Left lobe of liver (tissue), 2 donors: ENCODE data around the gene SLC25A21. TPM values are rescaled to one million over a fixed set of nuclear protein-coding genes. Genes with fewer than 3 reads are reported as not detected.

Experiments
- ATAC-seq: fragments of 200-7000 bp; cut with Tn5 transposase; one replicate; pipeline ENCODE4 v1.9.1; 2020; ENCODE audit warnings: mild to moderate bottlenecking, moderate library complexity
- DNase-seq: peaks from one replicate; pipeline ENCODE4 v3.0.0-alpha.2; 2020; ENCODE audit warnings: low spot score
- total RNA-seq: library from RNA; stranded (reverse); gene quantifications from one replicate; pipeline ENCODE4 v1.2.1, GENCODE V29; 2021
- donor health status: DM: no; HTN: no; CAD: no; lungs with moderate emphysema.
- donor health status: DM: no; HTN: yes; CAD: no.

The SLC25A21 gene
- total RNA-seq, 1 donor from 2014 or later = 0.25 TPM

DNA sequence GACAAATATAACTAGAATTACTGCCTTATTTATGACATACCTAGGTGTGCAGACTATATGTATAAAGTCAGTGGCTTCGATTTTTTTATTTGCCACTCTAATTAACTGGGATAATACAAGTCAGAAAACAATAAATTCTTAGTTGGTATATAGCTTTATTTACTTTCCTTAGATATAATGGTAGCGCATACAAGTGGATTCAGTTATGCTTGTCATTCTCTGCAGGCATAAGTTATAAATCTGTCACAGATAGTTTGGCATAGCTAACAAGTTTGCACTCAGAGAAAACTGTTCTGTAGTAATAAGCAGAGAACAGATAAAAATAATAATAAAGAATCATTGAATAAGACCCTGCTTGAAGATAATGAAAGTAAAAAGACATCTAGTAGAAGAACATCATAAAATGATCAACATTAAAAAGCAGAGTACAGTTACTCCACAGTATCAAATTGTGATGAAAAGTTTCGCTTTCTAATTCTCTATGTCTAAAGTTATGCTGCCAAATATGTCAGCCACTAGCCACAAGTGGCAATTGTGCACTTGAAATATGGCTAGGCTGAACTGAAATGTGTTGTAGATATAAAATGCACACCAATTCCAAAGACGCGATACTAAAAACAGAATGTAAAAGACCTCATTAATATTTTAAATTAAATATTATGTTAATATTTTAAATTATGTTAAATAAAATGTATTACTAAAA, 224.1 kb downstream of the SLC25A21 start:
- ATAC-seq (no peak), DNase-seq (no peak)

DNA sequence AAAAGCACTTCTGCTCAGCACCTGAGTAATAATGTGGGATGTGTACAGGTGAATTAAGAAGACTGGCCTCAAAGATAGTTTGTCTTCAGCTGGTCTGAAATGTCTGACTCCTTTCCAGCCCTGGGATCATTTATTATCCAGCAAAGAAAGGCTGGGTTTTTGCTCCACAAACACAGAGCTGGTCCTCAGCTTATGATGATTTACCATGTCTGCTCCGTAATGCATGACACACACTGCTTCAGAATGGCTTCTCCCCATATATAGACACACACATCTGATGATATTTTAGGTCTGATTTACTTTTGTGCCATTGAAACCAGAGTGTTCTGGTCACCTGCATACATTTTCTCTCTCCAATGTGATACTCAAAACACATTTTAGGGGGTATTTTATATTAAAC, 225.0 kb downstream of the SLC25A21 start:
- DNase-seq (no peak), ATAC-seq (no peak)

DNA sequence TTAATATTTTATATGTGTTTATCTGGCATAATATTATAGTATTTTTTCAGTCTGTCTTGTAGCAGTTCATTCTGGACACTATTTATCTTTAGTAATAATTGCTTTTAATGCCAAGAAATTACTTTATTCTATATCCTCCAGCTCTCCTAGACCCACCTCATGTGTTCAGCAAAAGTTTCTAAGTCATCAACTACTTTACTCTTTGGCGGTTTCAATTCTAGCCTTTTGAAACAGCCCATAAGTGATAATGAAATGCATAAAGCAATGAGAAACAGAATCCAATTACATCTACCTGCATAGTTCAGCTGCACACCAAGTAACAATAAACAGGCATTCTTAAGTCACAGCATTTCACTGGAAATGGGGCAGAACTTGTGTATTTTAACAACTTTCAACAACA, 225.5 kb downstream of the SLC25A21 start:
- DNase-seq (no peak), ATAC-seq (no peak)

DNA sequence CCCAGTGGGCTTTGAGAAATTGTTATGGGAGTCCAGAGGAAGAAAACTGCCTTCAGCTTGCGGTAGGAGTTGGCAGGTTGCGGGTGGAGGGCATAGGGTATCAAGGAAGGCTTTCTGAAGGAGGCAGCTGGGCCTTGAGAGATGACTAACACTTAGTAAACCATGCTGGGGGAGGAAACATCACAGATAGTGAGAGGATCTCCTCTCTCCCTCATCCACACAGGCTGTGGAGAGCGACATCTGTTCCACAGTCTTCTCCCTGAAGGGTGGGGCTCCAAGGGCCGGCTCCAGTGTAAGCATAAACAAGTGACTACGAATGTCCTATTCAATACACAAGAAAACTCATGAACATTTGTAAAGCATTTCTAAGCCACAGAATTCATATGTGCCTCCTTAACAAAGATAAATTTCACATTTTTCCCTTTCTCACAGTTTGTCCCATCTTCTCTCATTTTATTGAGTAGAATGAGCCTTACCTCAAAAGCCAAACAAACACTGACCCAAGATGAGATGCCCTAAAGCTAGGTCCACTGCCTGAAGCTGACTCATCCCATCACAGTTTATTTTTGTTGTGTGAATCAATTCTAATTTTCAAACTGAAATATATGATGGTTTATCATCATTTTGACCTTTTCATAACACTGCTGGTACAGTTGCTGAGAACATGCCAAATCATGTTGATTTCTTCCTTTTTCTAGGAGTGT, 227.9 kb downstream of the SLC25A21 start:
- ATAC-seq (no peak), DNase-seq (no peak)

DNA sequence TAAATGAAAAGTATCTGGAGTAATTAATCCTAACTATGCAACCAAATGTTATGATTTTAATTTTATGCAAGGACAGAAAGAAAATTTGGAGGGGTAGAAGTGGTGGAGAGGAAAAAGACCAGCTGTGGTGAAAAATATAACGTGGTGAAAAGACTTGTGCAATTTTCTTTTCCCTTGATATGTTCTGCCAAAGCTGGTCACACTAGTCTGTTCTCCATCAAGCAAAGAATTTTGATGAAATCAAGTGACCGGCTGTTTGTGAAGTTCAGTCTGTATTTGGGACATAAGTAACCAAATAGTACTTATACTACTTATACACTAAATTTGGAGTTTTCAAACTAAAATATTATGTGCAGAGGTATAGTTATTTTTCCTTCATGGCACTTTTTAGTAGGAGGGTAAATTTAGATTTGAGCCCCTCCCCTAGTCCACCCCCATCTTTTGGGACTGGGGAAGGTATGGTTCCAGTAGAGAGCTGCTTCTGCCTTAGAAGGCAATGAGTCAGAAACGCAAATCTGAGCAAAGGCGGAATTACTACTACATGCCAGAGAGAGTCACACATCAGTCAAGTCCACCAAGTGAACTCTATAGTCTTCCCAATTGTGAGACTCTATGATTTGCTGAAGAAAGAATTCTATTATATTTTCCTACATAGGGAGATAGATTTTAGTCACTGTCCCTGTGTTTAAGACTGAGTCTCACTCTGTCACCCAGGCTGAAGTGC, 229.7 kb downstream of the SLC25A21 start:
- ATAC-seq = no peak
- no peak for DNase-seq

- peak; percentile 54 for DNase-seq
- ATAC-seq = peak; percentile 96
Observed at GRCh38 chr14:36941783-36942521, 230.5 kb downstream of the SLC25A21 start.

- DNase-seq = no peak
Observed at GRCh38 chr14:36940476-36940875, 231.9 kb downstream of the SLC25A21 start.

GRCh38 chr14:36939265-36939664, 233.1 kb downstream of the SLC25A21 start:
- no peak for DNase-seq
- no peak for ATAC-seq

More at GRCh38 chr14:36940476-36940875, 231.9 kb downstream of the SLC25A21 start:
- ATAC-seq = no peak

- ATAC-seq = no peak
- no peak for DNase-seq
Observed at GRCh38 chr14:36938678-36939077, 233.7 kb downstream of the SLC25A21 start.

GRCh38 chr14:36935976-36936678, 236.3 kb downstream of the SLC25A21 start:
- no peak for ATAC-seq

DNA sequence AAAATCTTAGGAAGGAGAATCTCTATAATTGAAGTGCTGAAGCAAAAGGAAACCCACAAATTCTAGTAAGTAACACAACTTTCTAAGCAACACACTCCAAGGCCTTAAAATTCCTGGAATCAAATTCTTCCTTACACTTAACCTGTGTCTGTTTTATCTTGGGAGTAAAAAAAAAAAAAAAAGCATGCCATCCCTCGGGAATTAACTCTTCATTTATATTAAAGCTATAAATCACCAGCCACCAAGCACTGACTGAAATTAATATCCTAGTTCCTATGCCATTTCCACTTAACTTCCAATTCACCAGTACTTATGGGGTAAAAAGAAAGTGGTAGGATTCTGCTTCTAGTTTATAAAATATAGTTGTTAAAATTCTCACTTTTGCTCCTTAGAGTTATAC, 238.1 kb downstream of the SLC25A21 start:
- ATAC-seq (no peak), DNase-seq (no peak)

More at GRCh38 chr14:36935976-36936678, 236.3 kb downstream of the SLC25A21 start:
- DNase-seq = no peak

DNA sequence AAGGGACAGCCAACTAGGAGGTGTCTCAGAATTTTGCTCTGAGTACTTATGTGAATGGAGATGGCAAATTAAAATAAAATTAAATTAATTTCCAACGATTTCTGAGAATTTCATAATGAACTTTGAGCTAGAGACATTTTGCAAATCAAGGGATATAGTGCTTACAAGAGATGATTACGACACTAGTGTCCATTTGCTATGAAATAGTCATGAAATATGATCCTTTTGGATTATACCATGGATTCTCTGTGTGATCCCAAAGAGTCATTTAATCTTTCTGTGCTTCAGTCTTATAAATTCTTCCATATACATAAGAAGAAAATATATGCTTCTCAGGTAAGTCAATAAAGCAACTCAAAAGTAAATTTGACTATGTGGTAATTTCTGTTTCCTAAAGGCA, 240.6 kb downstream of the SLC25A21 start:
- no peak for ATAC-seq
- DNase-seq = no peak

DNA sequence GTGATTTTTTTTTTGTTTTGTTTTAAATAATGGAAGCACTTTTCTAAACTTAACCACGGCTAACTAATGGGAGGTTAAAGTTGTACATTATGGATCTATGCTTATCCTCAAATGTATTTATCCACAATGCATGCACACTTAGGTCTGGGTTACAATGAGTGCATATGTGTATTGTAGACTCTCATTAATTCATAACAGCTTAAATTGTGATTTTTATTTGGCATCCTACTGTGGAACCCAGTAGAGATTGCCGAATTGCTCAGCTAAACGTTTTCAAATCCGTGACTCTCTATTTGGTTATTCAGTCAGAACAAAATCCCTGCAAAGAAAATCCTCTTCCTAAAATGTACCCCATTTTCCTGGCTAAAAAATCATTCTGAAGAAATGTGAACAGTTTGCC, 244.0 kb downstream of the SLC25A21 start:
- no peak for DNase-seq
- no peak for ATAC-seq

- DNase-seq = no peak
- ATAC-seq = no peak
Observed at GRCh38 chr14:36925094-36925493, 247.3 kb downstream of the SLC25A21 start.

GRCh38 chr14:36916668-36917067, 255.7 kb downstream of the SLC25A21 start:
- ATAC-seq = no peak
- no peak for DNase-seq

DNA sequence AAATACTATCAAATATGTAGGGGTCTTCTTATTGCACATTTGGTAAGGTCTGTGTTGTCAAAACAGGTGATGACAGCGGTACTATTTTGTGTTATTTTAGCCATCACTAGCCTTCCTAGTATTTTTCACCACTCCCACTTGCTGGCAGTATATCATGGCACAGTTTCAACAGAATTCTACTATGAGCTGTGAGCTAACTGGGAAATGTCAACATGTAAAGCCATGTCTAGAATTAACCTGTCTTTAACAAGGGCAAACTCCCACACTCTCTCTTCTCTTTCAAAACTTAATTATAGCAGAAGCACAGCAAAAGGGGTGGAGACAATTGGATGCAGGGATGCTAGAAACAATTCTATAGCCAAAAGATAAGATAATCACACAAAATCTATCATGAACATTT, 257.3 kb downstream of the SLC25A21 start:
- ATAC-seq = no peak
- no peak for DNase-seq

GRCh38 chr14:36910578-36910977, 261.8 kb downstream of the SLC25A21 start:
- no peak for ATAC-seq
- no peak for DNase-seq

DNA sequence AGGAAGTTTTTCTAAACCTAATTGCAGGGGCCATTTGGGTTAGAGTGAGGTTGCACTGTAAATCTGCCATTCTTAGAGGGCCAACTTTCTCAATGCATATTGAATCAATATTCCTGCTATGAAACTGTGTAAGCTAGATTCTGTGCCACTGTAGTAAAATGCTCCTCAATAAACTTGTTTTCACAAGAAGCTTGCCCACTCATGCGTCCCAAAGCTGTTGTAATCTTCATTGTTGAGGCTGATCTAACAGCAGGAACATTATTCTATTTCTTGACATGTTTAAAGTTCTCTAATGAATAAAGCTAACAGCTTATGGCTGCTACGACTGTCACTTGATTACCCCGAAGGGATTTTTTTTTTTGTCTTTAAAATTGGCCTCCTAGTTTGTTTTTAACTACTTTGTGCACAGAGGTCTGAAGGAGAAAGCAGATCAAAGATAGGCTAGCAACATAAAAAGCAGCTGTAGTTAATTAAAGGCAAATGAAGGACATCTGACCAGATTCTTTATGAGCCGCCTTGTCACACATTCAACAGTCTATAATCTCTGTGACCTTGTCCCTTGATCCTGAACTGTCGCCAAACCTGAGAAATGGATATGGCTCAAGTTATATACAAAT, 267.0 kb downstream of the SLC25A21 start:
- ATAC-seq = no peak
- DNase-seq = no peak

GRCh38 chr14:36901861-36902260, 270.5 kb downstream of the SLC25A21 start:
- ATAC-seq (no peak), DNase-seq (no peak)

DNA sequence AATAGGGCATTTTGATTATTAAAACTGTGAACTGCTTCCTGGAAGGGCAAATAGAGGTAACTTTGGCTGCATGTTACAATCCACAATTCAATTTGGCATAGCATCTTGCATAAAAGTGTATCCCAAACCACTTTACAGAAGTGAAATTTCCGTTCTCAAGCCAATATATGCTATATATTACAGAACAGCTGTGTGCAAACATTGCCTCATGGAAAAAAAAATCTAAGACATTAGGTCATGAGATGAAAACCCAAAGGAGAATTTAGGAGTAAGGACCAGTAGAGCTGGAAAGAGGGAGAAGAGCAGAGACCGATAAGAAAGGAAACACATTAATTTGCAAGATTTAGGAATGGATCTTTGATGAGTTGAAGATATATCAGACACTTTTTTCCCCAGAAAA, 271.6 kb downstream of the SLC25A21 start:
- DNase-seq (no peak), ATAC-seq (no peak)
